Measurements from ENCODE around the gene HNRNPUL2.

HNRNPUL2 gene

GRCh38 chr11:62709247-62710000 is 17.8 kb downstream of the HNRNPUL2 start:
- peak; percentile 98 for DNase-seq (ENCODE audit: low read depth)
- H3K4me3 ChIP-seq (ENCODE audit: low read length), result peak overlapping the region; percentile 72
- TF ChIP-seq CTCF (IDR thresholded peaks at IDR 0.05; ENCODE audit: insufficient read depth, low read depth, low read length, missing control alignments), result peak; percentile 7

- peak; percentile 48 for DNase-seq (ENCODE audit: low read depth)
- peak overlapping the region; percentile 72 for H3K4me3 ChIP-seq (ENCODE audit: low read length)
- TF ChIP-seq CTCF (IDR thresholded peaks at IDR 0.05; ENCODE audit: insufficient read depth, low read depth, low read length, missing control alignments), result no peak
Observed at GRCh38 chr11:62708793-62709192, 18.5 kb downstream of the HNRNPUL2 start.

GRCh38 chr11:62708392-62708791 is 18.9 kb downstream of the HNRNPUL2 start:
- no peak for TF ChIP-seq CTCF (IDR thresholded peaks at IDR 0.05; ENCODE audit: insufficient read depth, low read depth, low read length, missing control alignments)
- H3K4me3 ChIP-seq (ENCODE audit: low read length), result peak overlapping the region; percentile 72
- DNase-seq (ENCODE audit: low read depth), result no peak

GRCh38 chr11:62707277-62707861 is 19.9 kb downstream of the HNRNPUL2 start, which contains the start of the genes BSCL2 and GNG3:
BSCL2 (minus strand) TSS chr11:62707424; CDS start chr11:62707195, 229 bp downstream.
GNG3 (plus strand) TSS chr11:62707676; CDS start chr11:62708296, 620 bp downstream.
- no peak for TF ChIP-seq CTCF (IDR thresholded peaks at IDR 0.05; ENCODE audit: insufficient read depth, low read depth, low read length, missing control alignments)
- DNase-seq (ENCODE audit: low read depth), result no peak
- peak within 1 kb of the TSS; percentile 77 for H3K4me3 ChIP-seq (ENCODE audit: low read length)

GRCh38 chr11:62706850-62707247 is 20.4 kb downstream of the HNRNPUL2 start:
- no peak for DNase-seq (ENCODE audit: low read depth)
- H3K4me3 ChIP-seq (ENCODE audit: low read length), result no peak overlapping the region
- no peak for TF ChIP-seq CTCF (IDR thresholded peaks at IDR 0.05; ENCODE audit: insufficient read depth, low read depth, low read length, missing control alignments)

- TF ChIP-seq CTCF (IDR thresholded peaks at IDR 0.05; ENCODE audit: insufficient read depth, low read depth, low read length, missing control alignments), result no peak
- peak overlapping the region; percentile 77 for H3K4me3 ChIP-seq (ENCODE audit: low read length)
- DNase-seq (ENCODE audit: low read depth), result peak; percentile 95
Observed at GRCh38 chr11:62705880-62706849, 21.1 kb downstream of the HNRNPUL2 start.
